ENCODE results near the gene FBLN2. TPM values are rescaled to one million over a fixed set of nuclear protein-coding genes. Genes with fewer than 3 reads are reported as not detected.

The FBLN2 gene
- total RNA-seq, 2 experiments from 2014 or later = 8.4 to 13.7 TPM

GRCh38 chr3:13655061-13655913 lies 106.4 kb downstream of the FBLN2 start:
- H3K4me3 Mint-ChIP-seq = no peak overlapping the region

GRCh38 chr3:13656584-13657301 lies 107.8 kb downstream of the FBLN2 start:
- intact Hi-C loops (cut with micrococcal nuclease) = no loop called here
- Mint-ChIP-seq H3K4me1 (ENCODE audit: low read depth) (peaks cover 18% of the 10 kb centered on the region), H3K27me3 (peaks cover 11% of the 10 kb centered on the region), H3K36me3 (ENCODE audit: low read depth) (no peaks in the 10 kb centered on the region), H3K4me3 (no peak overlapping the region), H3K27ac (no peak overlapping the region), H3K9me3 (no peaks in the 10 kb centered on the region)
- DNase-seq (no peak), ATAC-seq (no peak)
- POLR2A ChIA-PET = interaction anchor here (1.2 to 2.8 kb wide), 2 partner anchors 223 to 233 kb away, joined by 3 to 10 read pairs; partner anchors contain the start of gene WNT7A
- TF ChIP-seq CTCF (IDR thresholded peaks at IDR 0.05) = no peak
- CTCF ChIA-PET = interaction anchor here (0.7 to 13.0 kb wide), 35 partner anchors 8 to 547 kb away, joined by 3 to 383 read pairs (median 4); partner anchors contain the start of genes HDAC11 and WNT7A

More at GRCh38 chr3:13655061-13655913, 106.4 kb downstream of the FBLN2 start:
- Mint-ChIP-seq H3K27me3 (peaks cover 13% of the 10 kb centered on the region), H3K36me3 (ENCODE audit: low read depth) (no peaks in the 10 kb centered on the region), H3K9me3 (no peaks in the 10 kb centered on the region), H3K27ac (no peak overlapping the region), H3K4me1 (ENCODE audit: low read depth) (peaks cover 26% of the 10 kb centered on the region)
- ATAC-seq (no peak), DNase-seq (peak; percentile 40)
- ChIA-PET POLR2A (interaction anchor here (1.4 kb wide), 1 partner anchor 225 kb away, joined by 6 read pairs; the partner anchor contains the start of gene WNT7A), CTCF (interaction anchor here (0.7 to 13.0 kb wide), 17 partner anchors 9 to 240 kb away, joined by 3 to 383 read pairs (median 3); partner anchors contain the start of gene WNT7A)
- intact Hi-C loops (cut with micrococcal nuclease) = no loop called here
- peak; percentile 55 for TF ChIP-seq CTCF (IDR thresholded peaks at IDR 0.05)

GRCh38 chr3:13657660-13658435 lies 108.9 kb downstream of the FBLN2 start:
- DNase-seq (peak; percentile 71), ATAC-seq (peak; percentile 78)
- Mint-ChIP-seq H3K4me3 (no peak overlapping the region), H3K9me3 (no peaks in the 10 kb centered on the region), H3K27ac (no peak overlapping the region), H3K27me3 (peaks cover 11% of the 10 kb centered on the region), H3K4me1 (ENCODE audit: low read depth) (peaks cover 18% of the 10 kb centered on the region), H3K36me3 (ENCODE audit: low read depth) (no peaks in the 10 kb centered on the region)
- TF ChIP-seq CTCF (IDR thresholded peaks at IDR 0.05) = peak; percentile 62
- ChIA-PET CTCF (interaction anchor here (0.6 to 13.0 kb wide), 46 partner anchors 10 to 554 kb away, joined by 3 to 383 read pairs (median 4); partner anchors contain the start of genes HDAC11 and WNT7A), POLR2A (interaction anchor here (1.2 to 2.8 kb wide), 2 partner anchors 222 to 232 kb away, joined by 3 to 10 read pairs; partner anchors contain the start of gene WNT7A)
- intact Hi-C loops (cut with micrococcal nuclease) = loop anchor here (2.0 kb wide), 1 partner anchor 227 kb away; no protein-coding TSS in a partner anchor

- H3K27ac Mint-ChIP-seq = no peak overlapping the region
- CTCF ChIA-PET = interaction anchor here (1.1 to 13.0 kb wide), 10 partner anchors 10 to 226 kb away, joined by 3 to 383 read pairs (median 5); partner anchors contain the start of gene WNT7A
- H3K9me3 Mint-ChIP-seq = no peaks in the 10 kb centered on the region
- peaks cover 12% of the 10 kb centered on the region for H3K4me1 Mint-ChIP-seq (ENCODE audit: low read depth)
- DNase-seq (no peak), ATAC-seq (no peak)
- H3K27me3 Mint-ChIP-seq = peaks cover 11% of the 10 kb centered on the region
- intact Hi-C loops (cut with micrococcal nuclease) = loop anchor here (2.0 kb wide), 1 partner anchor 226 kb away; no protein-coding TSS in a partner anchor
- POLR2A ChIA-PET = interaction anchor here (2.8 kb wide), 1 partner anchor 221 kb away, joined by 10 read pairs; the partner anchor contains the start of gene WNT7A
- no peak overlapping the region for H3K4me3 Mint-ChIP-seq
- TF ChIP-seq CTCF (IDR thresholded peaks at IDR 0.05) = no peak
- no peaks in the 10 kb centered on the region for H3K36me3 Mint-ChIP-seq (ENCODE audit: low read depth)
Measured at GRCh38 chr3:13658681-13659080, 109.8 kb downstream of the FBLN2 start.

All from activated CD8-positive, alpha-beta T cell treated with anti-CD3 and anti-CD28 coated beads for 36 hours (primary cell).